PC-9 (cell line): ENCODE data around the gene PHLPP1. TPM values are rescaled to one million over a fixed set of nuclear protein-coding genes. Genes with fewer than 3 reads are reported as not detected.

Source experiments
- BruUV-seq: library from RNA; stranded (reverse); fragments of 400-500 nt; replicated peaks from 2 replicates; lab custom pipeline; 2021; lab: Mats Ljungman, UMichigan
- CTCF ChIA-PET: fragments of 300-600 bp; sonication (Branson Sonifier 250); formaldehyde crosslinking; loops from one replicate; lab custom pipeline; 2022; ENCODE audit warnings: antibody characterized with exemption; lab: Charles Lee
- POLR2A ChIA-PET: fragments of 300-600 bp; sonication (Branson Sonifier 250); formaldehyde crosslinking; loops from one replicate; lab custom pipeline; 2022; ENCODE audit warnings: antibody characterized with exemption; ENCODE audit not compliant: unreplicated experiment; lab: Charles Lee
- DNase-seq, 2 experiments: peaks; one replicate each; pipeline versions ENCODE4 v3.0.0 to v3.0.0-alpha.2; 2015 to 2022; ENCODE audit warnings: mixed read lengths in 1 of 2
- H2AFZ ChIP-seq: fragments of 200-600 bp; sonication (generic); 2 replicates; pipeline ENCODE4 v1.8.1; 2017; ENCODE audit warnings: antibody characterized with exemption
- H3F3A ChIP-seq: fragments of 200-600 bp; sonication (generic); 2 replicates; pipeline ENCODE4 v1.8.1; 2017; ENCODE audit warnings: antibody characterized with exemption, mild to moderate bottlenecking, low read depth; ENCODE audit not compliant: insufficient read depth
- H3K27ac ChIP-seq: fragments of 200-600 bp; sonication (generic); 2 replicates; pipeline ENCODE4 v1.6.1; 2016; ENCODE audit warnings: mixed run types
- H3K27me3 ChIP-seq: fragments of 200-600 bp; sonication (generic); 2 replicates; pipeline ENCODE4 v1.6.1; 2016; ENCODE audit warnings: low read depth, mixed run types; ENCODE audit not compliant: insufficient read depth
- H3K36me3 ChIP-seq: fragments of 200-600 bp; sonication (generic); 2 replicates; pipeline ENCODE4 v1.6.1; 2016; ENCODE audit warnings: low read depth, mixed run types
- H3K4me1 ChIP-seq: fragments of 200-600 bp; sonication (generic); replicated peaks from 2 replicates; pipeline ENCODE4 v1.6.1; 2016; ENCODE audit warnings: mixed run types; ENCODE audit not compliant: insufficient read depth
- H3K4me2 ChIP-seq: fragments of 200-600 bp; sonication (generic); 2 replicates; pipeline ENCODE4 v1.6.1; 2017; ENCODE audit warnings: mixed run types
- H3K4me3 ChIP-seq: fragments of 200-600 bp; sonication (generic); 2 replicates; pipeline ENCODE4 v1.6.1; 2016; ENCODE audit warnings: mixed run types
- H3K79me2 ChIP-seq: fragments of 200-600 bp; sonication (generic); 2 replicates; pipeline ENCODE4 v1.6.1; 2017; ENCODE audit warnings: low read depth, mixed run types
- H3K9me2 ChIP-seq: fragments of 200-600 bp; sonication (generic); 2 replicates; pipeline ENCODE4 v1.8.1; 2017; ENCODE audit warnings: mild to moderate bottlenecking; ENCODE audit not compliant: insufficient read depth
- H3K9me3 ChIP-seq: fragments of 200-600 bp; sonication (generic); 2 replicates; pipeline ENCODE4 v1.8.1; 2016; ENCODE audit warnings: low read depth; ENCODE audit not compliant: insufficient read depth
- H4K20me1 ChIP-seq: fragments of 200-600 bp; sonication (generic); 2 replicates; pipeline ENCODE4 v1.8.1; 2017; ENCODE audit not compliant: insufficient read depth
- CTCF ChIP-seq: fragments of 200-600 bp; sonication (generic); conservative IDR thresholded peaks from 2 replicates; pipeline ENCODE4 v1.6.1; 2017; ENCODE audit warnings: mixed run types, antibody characterized with exemption, mild to moderate bottlenecking, moderate library complexity
- EZH2 ChIP-seq: fragments of 200-600 bp; sonication (generic); IDR thresholded peaks from 2 replicates; pipeline ENCODE4 v1.8.0; 2017; ENCODE audit warnings: antibody characterized with exemption, low read depth
- intact Hi-C: fragments of 100-400 bp; cut with micrococcal nuclease; formaldehyde crosslinking; loops from one replicate; pipeline ENCODE4 v1.10.0; 2022; ENCODE audit not compliant: unreplicated experiment
- total RNA-seq: library from RNA; stranded (reverse); gene quantifications from 2 replicates; pipeline ENCODE4 v1.2.3, GENCODE V29; 2021

The PHLPP1 gene
- total RNA-seq, 1 experiment from 2014 or later, result 21.1 TPM

DNA sequence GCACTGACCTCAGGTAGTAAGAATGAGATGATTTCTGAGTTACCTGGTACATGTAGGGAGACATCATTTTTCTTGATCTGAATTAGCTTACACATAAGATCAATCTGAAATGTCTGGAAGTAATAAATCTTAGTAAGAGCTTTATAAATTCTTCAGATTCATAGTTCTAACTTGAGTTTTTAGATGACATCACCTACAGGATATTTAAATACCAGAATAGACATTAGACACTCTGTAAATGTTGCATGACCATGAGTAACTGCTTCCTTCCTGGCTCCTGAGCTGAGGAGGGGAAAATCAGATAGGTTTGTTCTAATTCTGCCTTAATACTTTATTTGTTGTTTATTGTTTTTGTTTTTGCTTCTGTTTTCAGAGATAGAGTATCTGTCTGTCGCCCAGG, 181.8 kb downstream of the PHLPP1 start:
- no peak overlapping the region for H3K4me3 ChIP-seq
- H2AFZ ChIP-seq, result no peak overlapping the region
- no peaks in the 10 kb centered on the region for H3K9me3 ChIP-seq
- no peaks in the 10 kb centered on the region for H3K27me3 ChIP-seq
- no peaks in the 10 kb centered on the region for H3K79me2 ChIP-seq
- H3K9me2 ChIP-seq, result no peaks in the 10 kb centered on the region
- no peak overlapping the region for H3K4me2 ChIP-seq
- ChIA-PET CTCF (no interaction called here), POLR2A (no interaction called here)
- no peak for TF ChIP-seq EZH2
- no peak for TF ChIP-seq CTCF
- DNase-seq, result no peak
- intact Hi-C loops, result no loop called here
- H3F3A ChIP-seq, result no peaks in the 10 kb centered on the region
- no peaks in the 10 kb centered on the region for H3K4me1 ChIP-seq
- BruUV-seq, result no TSS peak
- 0 out of 2 replicates have a peak overlapping the region, but pooled peaks have one; percentile 22 for H3K27ac ChIP-seq
- no peaks in the 10 kb centered on the region for H4K20me1 ChIP-seq
- no peaks in the 10 kb centered on the region for H3K36me3 ChIP-seq

GRCh38 chr18:62898359-62898758, 183.0 kb downstream of the PHLPP1 start:
- no peaks in the 10 kb centered on the region for H3K79me2 ChIP-seq
- ChIA-PET POLR2A (no interaction called here), CTCF (no interaction called here)
- H3K9me2 ChIP-seq, result no peaks in the 10 kb centered on the region
- 0 out of 2 replicates have a peak, but pooled peaks cover 4% of the 10 kb centered on the region for H3K36me3 ChIP-seq
- H3K27ac ChIP-seq, result no peak overlapping the region
- no peaks in the 10 kb centered on the region for H3K9me3 ChIP-seq
- TF ChIP-seq EZH2 (no peak), CTCF (no peak)
- H3K4me2 ChIP-seq, result no peak overlapping the region
- no peaks in the 10 kb centered on the region for H3F3A ChIP-seq
- no peaks in the 10 kb centered on the region for H4K20me1 ChIP-seq
- intact Hi-C loops, result no loop called here
- H3K27me3 ChIP-seq, result no peaks in the 10 kb centered on the region
- BruUV-seq, result no TSS peak
- no peak overlapping the region for H3K4me3 ChIP-seq
- no peak overlapping the region for H2AFZ ChIP-seq
- no peak for DNase-seq
- no peaks in the 10 kb centered on the region for H3K4me1 ChIP-seq

GRCh38 chr18:62899534-62899933, 184.2 kb downstream of the PHLPP1 start:
- Histone ChIP-seq H3K27me3 (no peaks in the 10 kb centered on the region), H3F3A (no peaks in the 10 kb centered on the region), H3K79me2 (no peaks in the 10 kb centered on the region), H3K4me1 (peaks cover 8% of the 10 kb centered on the region; the same call in 1 of the 2 replicates), H3K4me3 (no peak overlapping the region), H3K9me2 (no peaks in the 10 kb centered on the region), H2AFZ (no peak overlapping the region), H3K27ac (no peak overlapping the region), H4K20me1 (no peaks in the 10 kb centered on the region), H3K9me3 (no peaks in the 10 kb centered on the region), H3K4me2 (no peak overlapping the region), H3K36me3 (0 out of 2 replicates have a peak, but pooled peaks cover 4% of the 10 kb centered on the region)
- ChIA-PET POLR2A (no interaction called here), CTCF (no interaction called here)
- intact Hi-C loops, result no loop called here
- DNase-seq, result no peak
- TF ChIP-seq EZH2 (no peak), CTCF (no peak)
- no TSS peak for BruUV-seq
